Gastrocnemius medialis (tissue), 4 donors: ENCODE data around the gene ZNF423. TPM values are rescaled to one million over a fixed set of nuclear protein-coding genes. Genes with fewer than 3 reads are reported as not detected.
A peak's percentile ranks its signal among the peaks of the same experiment; 100 is the strongest.

ENCODE experiments used
- ATAC-seq, 2 donors: fragments of 150-250 bp; one replicate each; pipeline ENCODE4 v1.9.1; 2016
- DNase-seq, 2 donors: peaks; one replicate each; pipeline ENCODE4 v3.0.0-alpha.2; 2019
- H3K27ac ChIP-seq, 4 donors: fragments of 200-600 bp; sonication (generic); 1 replicate in 1 of 4; 2 replicates in 3 of 4; pipeline ENCODE4 v1.5.1; 2016 to 2018; ENCODE audit warnings: mild to moderate bottlenecking in 2 of 4, moderate library complexity in 1 of 4
- H3K27me3 ChIP-seq, 3 donors: fragments of 200-600 bp; sonication (generic) in 2 of 3; 1 replicate in 1 of 3; 2 replicates in 2 of 3; pipeline versions ENCODE4 v1.5.1 to v1.6.0; 2016 to 2019; ENCODE audit warnings: mild to moderate bottlenecking in 1 of 3, moderate library complexity in 1 of 3
- H3K36me3 ChIP-seq, 2 donors: fragments of 200-600 bp; sonication (generic) in 1 of 2; one replicate each; pipeline ENCODE4 v1.5.1; 2017 to 2018
- H3K4me1 ChIP-seq, 2 donors: fragments of 200-600 bp; sonication (generic) in 1 of 2; one replicate each; pipeline ENCODE4 v1.5.1; 2016 to 2017; ENCODE audit warnings: mild to moderate bottlenecking in 2 of 2
- H3K4me3 ChIP-seq, 4 donors: fragments of 200-600 bp; sonication (generic) in 3 of 4; 1 replicate in 1 of 4; 2 replicates in 3 of 4; pipeline ENCODE4 v1.5.1; 2016 to 2019; ENCODE audit warnings: mild to moderate bottlenecking in 2 of 4
- H3K9me3 ChIP-seq, 3 donors: fragments of 200-600 bp; sonication (generic) in 2 of 3; 1 replicate in 1 of 3; 2 replicates in 2 of 3; pipeline ENCODE4 v1.5.1; 2016 to 2019
- POLR2A ChIP-seq, 2 donors: fragments of 450-650 bp; IDR thresholded peaks; one replicate each; pipeline ENCODE4 v1.6.1; 2017; ENCODE audit warnings: antibody characterized with exemption in 2 of 2, mild to moderate bottlenecking in 2 of 2, moderate library complexity in 2 of 2
- in situ Hi-C, 4 donors: fragments of 200-750 bp; cut with MboI; loops; one replicate each; pipeline versions ENCODE4 v1.15.0 to v1.8.0; 2017; ENCODE audit warnings: low sequenced_read_pairs in 4 of 4
- intact Hi-C: fragments of 100-400 bp; cut with DNase I; formaldehyde crosslinking; loops from one replicate; pipeline ENCODE4 v1.15.1; 2023; ENCODE audit warnings: low total_unique reads
- total RNA-seq, 4 donors: library from RNA; depleted of rRNA; stranded (reverse); fragments of >200 nt; gene quantifications; one replicate each; pipeline versions ENCODE4 v1.1.0 to v1.2.3, GENCODE V29; 2016
- TF ChIP-seq, protein P1 (sequence below), 5 experiments: fragments of 450-650 bp in 3 of 5; fragments of 200-600 bp in 2 of 5; sonication (generic) in 2 of 5; IDR thresholded peaks in 4 of 5; conservative IDR thresholded peaks in 1 of 5; 1 replicate in 4 of 5; 2 replicates in 1 of 5; pipeline ENCODE4 v1.5.1; 2016 to 2019; ENCODE audit warnings: antibody characterized with exemption in 5 of 5, mild to moderate bottlenecking in 3 of 5, moderate library complexity in 3 of 5

The ZNF423 gene
- total RNA-seq, 4 donors from 2014 or later: 8.4 to 15.8 (median 12.5) TPM

GRCh38 chr16:49788572-49788971 is 67.3 kb downstream of the ZNF423 start:
- H3K4me1 ChIP-seq: peaks cover 14 to 22% of the 10 kb centered on the region in 2 donors
- ATAC-seq: peak in 1 of 2 donors; percentile 49
- H3K9me3 ChIP-seq: no peaks in the 10 kb centered on the region
- in situ Hi-C loops: no loop called here
- H3K36me3 ChIP-seq: no peaks in the 10 kb centered on the region
- no peak overlapping the region for H3K4me3 ChIP-seq
- no peak for TF ChIP-seq POLR2A (IDR thresholded peaks at IDR 0.05)
- TF ChIP-seq, protein P1, sequence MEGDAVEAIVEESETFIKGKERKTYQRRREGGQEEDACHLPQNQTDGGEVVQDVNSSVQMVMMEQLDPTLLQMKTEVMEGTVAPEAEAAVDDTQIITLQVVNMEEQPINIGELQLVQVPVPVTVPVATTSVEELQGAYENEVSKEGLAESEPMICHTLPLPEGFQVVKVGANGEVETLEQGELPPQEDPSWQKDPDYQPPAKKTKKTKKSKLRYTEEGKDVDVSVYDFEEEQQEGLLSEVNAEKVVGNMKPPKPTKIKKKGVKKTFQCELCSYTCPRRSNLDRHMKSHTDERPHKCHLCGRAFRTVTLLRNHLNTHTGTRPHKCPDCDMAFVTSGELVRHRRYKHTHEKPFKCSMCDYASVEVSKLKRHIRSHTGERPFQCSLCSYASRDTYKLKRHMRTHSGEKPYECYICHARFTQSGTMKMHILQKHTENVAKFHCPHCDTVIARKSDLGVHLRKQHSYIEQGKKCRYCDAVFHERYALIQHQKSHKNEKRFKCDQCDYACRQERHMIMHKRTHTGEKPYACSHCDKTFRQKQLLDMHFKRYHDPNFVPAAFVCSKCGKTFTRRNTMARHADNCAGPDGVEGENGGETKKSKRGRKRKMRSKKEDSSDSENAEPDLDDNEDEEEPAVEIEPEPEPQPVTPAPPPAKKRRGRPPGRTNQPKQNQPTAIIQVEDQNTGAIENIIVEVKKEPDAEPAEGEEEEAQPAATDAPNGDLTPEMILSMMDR (IDR thresholded peaks at IDR 0.05 in 4 of 5, conservative IDR thresholded peaks at IDR 0.05 in 1 of 5): no peak
- H3K27me3 ChIP-seq: no peaks in the 10 kb centered on the region
- no peak for DNase-seq
- intact Hi-C loops: no loop called here
- peak overlapping the region in 3 of 4 donors; percentile 4 to 57 (median 40) for H3K27ac ChIP-seq

DNA sequence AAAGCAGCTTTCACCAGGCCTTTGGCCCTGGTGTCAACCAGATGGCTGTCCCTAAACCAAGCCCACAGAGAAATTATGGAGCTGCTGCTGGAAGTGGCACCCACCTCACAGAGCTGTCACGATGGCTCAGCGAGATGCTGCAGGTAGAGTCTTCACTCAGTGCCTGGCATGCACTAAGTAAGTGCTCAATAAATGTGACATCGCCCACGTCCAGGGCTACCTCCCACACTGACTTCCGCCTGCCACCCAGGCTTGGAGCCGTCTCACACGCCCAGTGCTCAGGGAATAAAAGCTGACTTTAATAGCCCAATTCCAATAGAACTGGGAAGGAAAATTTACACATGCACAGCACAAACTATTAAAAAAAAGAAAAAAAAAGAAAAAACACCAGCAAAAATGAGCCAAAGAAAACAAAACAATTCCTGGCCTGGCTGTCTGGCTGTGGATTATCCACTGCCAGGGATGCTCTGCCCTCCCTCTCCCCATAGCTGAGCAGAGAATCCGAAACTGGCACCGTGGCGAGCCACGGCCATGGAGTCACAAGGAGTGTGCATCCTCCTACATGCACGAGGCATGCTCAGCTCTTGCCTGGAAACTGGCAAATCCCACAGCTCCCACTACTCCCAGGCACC is 68.9 kb downstream of the ZNF423 start:
- DNase-seq (no peak), ATAC-seq (no peak)
- in situ Hi-C loops (no loop called here), intact Hi-C loops (no loop called here)
- Histone ChIP-seq H3K9me3 (no peaks in the 10 kb centered on the region), H3K4me3 (no peak overlapping the region), H3K4me1 (peaks cover 14 to 22% of the 10 kb centered on the region in 2 donors), H3K27me3 (no peaks in the 10 kb centered on the region), H3K36me3 (no peaks in the 10 kb centered on the region), H3K27ac (no peak overlapping the region)
- TF ChIP-seq POLR2A (IDR thresholded peaks at IDR 0.05): no peak
- TF ChIP-seq, protein P1 (IDR thresholded peaks at IDR 0.05 in 4 of 5, conservative IDR thresholded peaks at IDR 0.05 in 1 of 5): no peak

- ATAC-seq (no peak), DNase-seq (no peak)
- Histone ChIP-seq H3K27me3 (no peaks in the 10 kb centered on the region), H3K4me1 (peaks cover 14 to 17% of the 10 kb centered on the region in 2 donors), H3K27ac (no peak overlapping the region), H3K36me3 (no peaks in the 10 kb centered on the region), H3K4me3 (no peak overlapping the region), H3K9me3 (no peaks in the 10 kb centered on the region)
- intact Hi-C loops: no loop called here
- in situ Hi-C loops: no loop called here
- TF ChIP-seq, protein P1 (IDR thresholded peaks at IDR 0.05 in 4 of 5, conservative IDR thresholded peaks at IDR 0.05 in 1 of 5): no peak
- no peak for TF ChIP-seq POLR2A (IDR thresholded peaks at IDR 0.05)
These were observed 69.9 kb downstream of the ZNF423 start for GRCh38 chr16:49785970-49786369.

GRCh38 chr16:49782405-49782804 is 73.5 kb downstream of the ZNF423 start:
- H3K4me1 ChIP-seq: peaks cover 8 to 27% of the 10 kb centered on the region in 2 donors
- no peak for ATAC-seq
- in situ Hi-C loops: no loop called here
- TF ChIP-seq, protein P1 (IDR thresholded peaks at IDR 0.05 in 4 of 5, conservative IDR thresholded peaks at IDR 0.05 in 1 of 5): no peak
- TF ChIP-seq POLR2A (IDR thresholded peaks at IDR 0.05): no peak
- H3K27ac ChIP-seq: no peak overlapping the region
- H3K9me3 ChIP-seq: no peaks in the 10 kb centered on the region
- intact Hi-C loops: no loop called here
- H3K27me3 ChIP-seq: no peaks in the 10 kb centered on the region
- no peak overlapping the region for H3K4me3 ChIP-seq
- DNase-seq: no peak
- no peaks in the 10 kb centered on the region for H3K36me3 ChIP-seq

GRCh38 chr16:49781401-49781800 is 74.5 kb downstream of the ZNF423 start:
- no peak overlapping the region for H3K27ac ChIP-seq
- no peak overlapping the region for H3K4me3 ChIP-seq
- H3K9me3 ChIP-seq: no peaks in the 10 kb centered on the region
- H3K36me3 ChIP-seq: no peaks in the 10 kb centered on the region
- no peaks in the 10 kb centered on the region for H3K27me3 ChIP-seq
- DNase-seq: no peak
- in situ Hi-C loops (no loop called here), intact Hi-C loops (no loop called here)
- no peak for TF ChIP-seq POLR2A (IDR thresholded peaks at IDR 0.05)
- TF ChIP-seq, protein P1 (IDR thresholded peaks at IDR 0.05 in 4 of 5, conservative IDR thresholded peaks at IDR 0.05 in 1 of 5): no peak
- no peak for ATAC-seq
- peaks cover 14 to 37% of the 10 kb centered on the region in 2 donors for H3K4me1 ChIP-seq
